ENCODE measurements around the gene TAF1L. TPM values are rescaled to one million over a fixed set of nuclear protein-coding genes. Genes with fewer than 3 reads are reported as not detected.
"Not testable (repeated sequence)": the region's sequence is repeated elsewhere in the genome, so short reads cannot be mapped to it uniquely, and the experiment has no call there.

The TAF1L gene, protein sequence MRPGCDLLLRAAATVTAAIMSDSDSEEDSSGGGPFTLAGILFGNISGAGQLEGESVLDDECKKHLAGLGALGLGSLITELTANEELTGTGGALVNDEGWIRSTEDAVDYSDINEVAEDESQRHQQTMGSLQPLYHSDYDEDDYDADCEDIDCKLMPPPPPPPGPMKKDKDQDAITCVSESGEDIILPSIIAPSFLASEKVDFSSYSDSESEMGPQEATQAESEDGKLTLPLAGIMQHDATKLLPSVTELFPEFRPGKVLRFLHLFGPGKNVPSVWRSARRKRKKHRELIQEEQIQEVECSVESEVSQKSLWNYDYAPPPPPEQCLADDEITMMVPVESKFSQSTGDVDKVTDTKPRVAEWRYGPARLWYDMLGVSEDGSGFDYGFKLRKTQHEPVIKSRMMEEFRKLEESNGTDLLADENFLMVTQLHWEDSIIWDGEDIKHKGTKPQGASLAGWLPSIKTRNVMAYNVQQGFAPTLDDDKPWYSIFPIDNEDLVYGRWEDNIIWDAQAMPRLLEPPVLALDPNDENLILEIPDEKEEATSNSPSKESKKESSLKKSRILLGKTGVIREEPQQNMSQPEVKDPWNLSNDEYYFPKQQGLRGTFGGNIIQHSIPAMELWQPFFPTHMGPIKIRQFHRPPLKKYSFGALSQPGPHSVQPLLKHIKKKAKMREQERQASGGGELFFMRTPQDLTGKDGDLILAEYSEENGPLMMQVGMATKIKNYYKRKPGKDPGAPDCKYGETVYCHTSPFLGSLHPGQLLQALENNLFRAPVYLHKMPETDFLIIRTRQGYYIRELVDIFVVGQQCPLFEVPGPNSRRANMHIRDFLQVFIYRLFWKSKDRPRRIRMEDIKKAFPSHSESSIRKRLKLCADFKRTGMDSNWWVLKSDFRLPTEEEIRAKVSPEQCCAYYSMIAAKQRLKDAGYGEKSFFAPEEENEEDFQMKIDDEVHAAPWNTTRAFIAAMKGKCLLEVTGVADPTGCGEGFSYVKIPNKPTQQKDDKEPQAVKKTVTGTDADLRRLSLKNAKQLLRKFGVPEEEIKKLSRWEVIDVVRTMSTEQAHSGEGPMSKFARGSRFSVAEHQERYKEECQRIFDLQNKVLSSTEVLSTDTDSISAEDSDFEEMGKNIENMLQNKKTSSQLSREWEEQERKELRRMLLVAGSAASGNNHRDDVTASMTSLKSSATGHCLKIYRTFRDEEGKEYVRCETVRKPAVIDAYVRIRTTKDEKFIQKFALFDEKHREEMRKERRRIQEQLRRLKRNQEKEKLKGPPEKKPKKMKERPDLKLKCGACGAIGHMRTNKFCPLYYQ (N-terminal part only)
- under 1 TPM in 1 of 2 donors, not detected in 1; 0.06 TPM for total RNA-seq

- Mint-ChIP-seq H3K4me3 (no peak within 1 kb of the TSS), H3K36me3 (ENCODE audit: low read depth) (no peaks in the 10 kb centered on the region), H3K27ac (no peak within 1 kb of the TSS), H3K27me3 (peaks cover 14% of the 10 kb centered on the region), H3K4me1 (no peaks in the 10 kb centered on the region), H3K9me3 (peaks cover 3% of the 10 kb centered on the region)
- no peak for ATAC-seq (replicated peaks)
Observed at GRCh38 chr9:32635362-32635761, at the start of gene TAF1L. Gene TAF1L, minus strand, starts transcription at chr9:32635669. Its CDS starts 90 bp downstream, at chr9:32635579.

- H3K9me3 Mint-ChIP-seq, result peaks cover 5% of the 10 kb centered on the region
- peaks cover 20% of the 10 kb centered on the region for H3K27me3 Mint-ChIP-seq
- no peaks in the 10 kb centered on the region for H3K4me1 Mint-ChIP-seq
- no peaks in the 10 kb centered on the region for H3K36me3 Mint-ChIP-seq (ENCODE audit: low read depth)
- no peak overlapping the region for H3K4me3 Mint-ChIP-seq
- no peak for ATAC-seq (replicated peaks)
- H3K27ac Mint-ChIP-seq, result no peak overlapping the region
Observed at GRCh38 chr9:32681751-32682150, 46.3 kb upstream of the TAF1L start.

GRCh38 chr9:32677931-32678330 is 42.5 kb upstream of the TAF1L start:
- Mint-ChIP-seq H3K36me3 (ENCODE audit: low read depth) (no peaks in the 10 kb centered on the region), H3K4me1 (no peaks in the 10 kb centered on the region), H3K27ac (no peak overlapping the region), H3K9me3 (no peaks in the 10 kb centered on the region), H3K27me3 (peaks cover 10% of the 10 kb centered on the region), H3K4me3 (no peak overlapping the region)
- ATAC-seq (replicated peaks), result no peak

- Mint-ChIP-seq H3K4me3 (no peak overlapping the region), H3K27ac (no peak overlapping the region), H3K27me3 (peaks cover 3% of the 10 kb centered on the region), H3K9me3 (no peaks in the 10 kb centered on the region), H3K36me3 (ENCODE audit: low read depth) (no peaks in the 10 kb centered on the region), H3K4me1 (no peaks in the 10 kb centered on the region)
- no peak for ATAC-seq (replicated peaks)
Observed at GRCh38 chr9:32672469-32672868, 37.0 kb upstream of the TAF1L start.

GRCh38 chr9:32671333-32671732 is 35.9 kb upstream of the TAF1L start:
- H3K36me3 Mint-ChIP-seq (ENCODE audit: low read depth), result no peaks in the 10 kb centered on the region
- no peaks in the 10 kb centered on the region for H3K27me3 Mint-ChIP-seq
- no peaks in the 10 kb centered on the region for H3K4me1 Mint-ChIP-seq
- no peak for ATAC-seq (replicated peaks)
- H3K27ac Mint-ChIP-seq, result no peak overlapping the region
- H3K9me3 Mint-ChIP-seq, result no peaks in the 10 kb centered on the region
- H3K4me3 Mint-ChIP-seq, result no peak overlapping the region

GRCh38 chr9:32665101-32665500 is 29.6 kb upstream of the TAF1L start:
- Mint-ChIP-seq H3K27me3 (peaks cover 23% of the 10 kb centered on the region), H3K4me3 (no peak overlapping the region), H3K9me3 (peaks cover 5% of the 10 kb centered on the region), H3K27ac (no peak overlapping the region), H3K36me3 (ENCODE audit: low read depth) (no peaks in the 10 kb centered on the region), H3K4me1 (no peaks in the 10 kb centered on the region)
- no peak for ATAC-seq (replicated peaks)

GRCh38 chr9:32663741-32664140 is 28.3 kb upstream of the TAF1L start:
- Mint-ChIP-seq H3K27me3 (peaks cover 23% of the 10 kb centered on the region), H3K9me3 (peaks cover 5% of the 10 kb centered on the region), H3K36me3 (ENCODE audit: low read depth) (no peaks in the 10 kb centered on the region), H3K27ac (no peak overlapping the region), H3K4me1 (no peaks in the 10 kb centered on the region), H3K4me3 (no peak overlapping the region)
- no peak for ATAC-seq (replicated peaks)

DNA sequence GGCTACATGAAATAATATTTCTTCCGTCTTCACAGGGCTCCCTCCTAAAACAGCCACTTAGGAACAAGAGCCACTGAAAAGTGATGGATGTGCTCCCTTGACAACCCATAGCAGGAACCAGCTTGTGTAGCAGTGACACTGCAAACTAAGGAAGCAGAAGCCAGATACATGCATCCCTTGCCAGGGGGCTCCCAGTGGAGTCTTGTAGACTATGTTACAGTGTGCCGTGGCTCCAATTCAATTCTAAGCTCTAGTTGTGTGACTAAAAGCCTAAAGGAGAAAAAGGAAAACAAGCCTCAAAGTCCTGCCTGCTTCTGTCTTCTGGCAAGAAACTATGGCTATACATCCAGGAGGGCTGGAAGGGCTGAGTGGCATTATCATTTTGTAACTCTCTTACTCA is 12.2 kb upstream of the TAF1L start:
- no peak for ATAC-seq (replicated peaks)
- Mint-ChIP-seq H3K9me3 (peaks cover 3% of the 10 kb centered on the region), H3K36me3 (ENCODE audit: low read depth) (no peaks in the 10 kb centered on the region), H3K27me3 (peaks cover 16% of the 10 kb centered on the region), H3K4me1 (no peaks in the 10 kb centered on the region), H3K27ac (no peak overlapping the region), H3K4me3 (no peak overlapping the region)

GRCh38 chr9:32644698-32645097 is 9.2 kb upstream of the TAF1L start:
- no peaks in the 10 kb centered on the region for H3K4me1 Mint-ChIP-seq
- no peaks in the 10 kb centered on the region for H3K36me3 Mint-ChIP-seq (ENCODE audit: low read depth)
- H3K9me3 Mint-ChIP-seq, result no peaks in the 10 kb centered on the region

DNA sequence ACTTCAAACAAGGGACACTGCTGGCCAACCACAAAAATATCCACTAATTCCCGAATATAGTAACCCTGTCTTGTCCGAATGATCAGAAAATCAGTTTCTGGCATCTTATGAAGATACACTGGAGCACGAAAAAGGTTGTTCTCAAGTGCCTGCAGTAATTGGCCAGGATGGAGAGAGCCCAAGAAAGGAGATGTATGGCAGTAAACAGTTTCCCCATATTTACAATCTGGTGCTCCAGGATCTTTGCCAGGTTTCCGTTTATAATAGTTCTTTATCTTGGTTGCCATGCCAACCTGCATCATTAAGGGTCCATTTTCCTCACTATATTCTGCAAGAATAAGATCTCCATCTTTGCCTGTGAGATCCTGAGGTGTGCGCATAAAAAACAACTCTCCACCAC is 2.3 kb downstream of the TAF1L start:
- H3K4me1 Mint-ChIP-seq; H3K9me3 Mint-ChIP-seq; H3K27me3 Mint-ChIP-seq; ATAC-seq (replicated peaks); H3K4me3 Mint-ChIP-seq; H3K36me3 Mint-ChIP-seq (ENCODE audit: low read depth); H3K27ac Mint-ChIP-seq: not testable (repeated sequence)

More at GRCh38 chr9:32644698-32645097, 9.2 kb upstream of the TAF1L start:
- Mint-ChIP-seq H3K27me3 (peaks cover 26% of the 10 kb centered on the region), H3K27ac (no peak overlapping the region), H3K4me3 (no peak overlapping the region)
- no peak for ATAC-seq (replicated peaks)

DNA sequence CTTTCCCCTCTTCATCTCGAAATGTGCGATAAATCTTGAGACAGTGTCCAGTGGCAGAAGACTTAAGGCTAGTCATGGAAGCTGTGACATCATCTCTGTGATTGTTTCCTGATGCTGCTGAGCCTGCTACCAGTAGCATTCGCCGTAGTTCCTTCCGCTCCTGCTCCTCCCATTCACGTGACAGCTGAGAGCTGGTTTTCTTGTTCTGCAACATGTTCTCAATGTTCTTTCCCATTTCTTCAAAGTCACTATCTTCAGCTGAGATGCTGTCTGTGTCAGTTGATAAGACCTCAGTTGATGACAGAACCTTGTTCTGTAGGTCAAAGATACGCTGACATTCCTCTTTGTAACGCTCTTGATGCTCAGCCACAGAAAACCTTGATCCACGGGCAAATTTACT is 3.5 kb downstream of the TAF1L start:
- H3K4me3 Mint-ChIP-seq, result no peak overlapping the region

DNA sequence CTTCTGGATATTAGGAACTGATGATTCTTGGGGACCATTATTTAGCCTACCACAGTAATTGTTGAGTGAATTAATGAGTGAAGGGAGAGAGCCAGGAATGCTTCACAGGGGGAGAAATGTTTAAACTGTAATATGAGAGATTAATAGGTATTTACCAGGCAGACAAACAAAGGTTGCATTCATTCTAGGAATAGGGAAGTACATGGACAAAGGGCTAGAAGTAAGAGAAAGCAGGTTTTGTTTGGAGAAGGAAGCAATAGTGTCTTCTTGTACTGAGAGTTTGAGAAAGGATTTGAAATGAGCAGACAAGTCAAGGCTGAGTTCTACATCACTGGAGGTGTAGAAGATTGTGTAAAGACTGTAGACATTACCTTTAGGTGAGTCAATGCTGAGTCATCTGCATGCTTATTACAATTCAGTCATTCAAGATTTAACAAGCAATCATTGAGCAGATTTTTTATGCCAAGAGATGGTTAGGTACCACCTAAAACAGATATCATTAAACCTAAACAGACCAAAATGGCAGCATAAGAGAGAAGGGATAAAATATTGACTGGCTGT is 8.0 kb downstream of the TAF1L start:
- ATAC-seq (replicated peaks), result no peak
- no peak overlapping the region for H3K4me3 Mint-ChIP-seq
- no peak overlapping the region for H3K27ac Mint-ChIP-seq
- no peaks in the 10 kb centered on the region for H3K9me3 Mint-ChIP-seq
- H3K4me1 Mint-ChIP-seq, result no peaks in the 10 kb centered on the region
- H3K27me3 Mint-ChIP-seq, result no peaks in the 10 kb centered on the region
- no peaks in the 10 kb centered on the region for H3K36me3 Mint-ChIP-seq (ENCODE audit: low read depth)

More for the DNA sequence above, 3.5 kb downstream of the TAF1L start:
- ATAC-seq (replicated peaks), result no peak
- no peaks in the 10 kb centered on the region for H3K27me3 Mint-ChIP-seq
- H3K9me3 Mint-ChIP-seq, result peaks cover 3% of the 10 kb centered on the region
- no peaks in the 10 kb centered on the region for H3K4me1 Mint-ChIP-seq
- no peaks in the 10 kb centered on the region for H3K36me3 Mint-ChIP-seq (ENCODE audit: low read depth)
- no peak overlapping the region for H3K27ac Mint-ChIP-seq

- H3K27me3 Mint-ChIP-seq, result peaks cover 3% of the 10 kb centered on the region
- ATAC-seq (replicated peaks), result no peak
- H3K4me1 Mint-ChIP-seq, result no peaks in the 10 kb centered on the region
- H3K27ac Mint-ChIP-seq, result no peak overlapping the region
- H3K36me3 Mint-ChIP-seq (ENCODE audit: low read depth), result no peaks in the 10 kb centered on the region
- no peak overlapping the region for H3K4me3 Mint-ChIP-seq
- H3K9me3 Mint-ChIP-seq, result no peaks in the 10 kb centered on the region
Observed at GRCh38 chr9:32625320-32625719, 10.1 kb downstream of the TAF1L start.

- Mint-ChIP-seq H3K27ac (no peak overlapping the region), H3K9me3 (no peaks in the 10 kb centered on the region), H3K36me3 (ENCODE audit: low read depth) (no peaks in the 10 kb centered on the region), H3K27me3 (peaks cover 10% of the 10 kb centered on the region), H3K4me3 (no peak overlapping the region), H3K4me1 (no peaks in the 10 kb centered on the region)
- no peak for ATAC-seq (replicated peaks)
Observed at GRCh38 chr9:32622948-32623347, 12.5 kb downstream of the TAF1L start.
